Esophagus squamous epithelium (tissue), 5 donors: ENCODE results near the gene MAST3. TPM values are rescaled to one million over a fixed set of nuclear protein-coding genes. Genes with fewer than 3 reads are reported as not detected.

ENCODE experiments used
- DNase-seq: peaks from one replicate; lab custom pipeline; 2025; lab: John Stamatoyannopoulos, UW
- H3K27ac ChIP-seq, 4 donors: fragments of 200-600 bp; sonication (generic); one replicate each; pipeline ENCODE4 v1.5.1; 2016 to 2019; ENCODE audit warnings: mild to moderate bottlenecking in 1 of 4
- H3K27me3 ChIP-seq, 4 donors: fragments of 200-600 bp; sonication (generic); 1 replicate in 3 of 4; 2 replicates in 1 of 4; pipeline versions ENCODE4 v1.5.1 to v1.6.0; 2017 to 2021; ENCODE audit warnings: antibody characterized with exemption in 1 of 4
- H3K36me3 ChIP-seq, 3 donors: fragments of 200-600 bp; sonication (generic); one replicate each; pipeline ENCODE4 v1.5.1; 2016 to 2019
- H3K4me1 ChIP-seq, 3 donors: fragments of 200-600 bp; sonication (generic); one replicate each; pipeline ENCODE4 v1.5.1; 2017 to 2019
- H3K4me3 ChIP-seq, 4 donors: fragments of 200-600 bp; sonication (generic); 1 replicate in 3 of 4; 2 replicates in 1 of 4; pipeline ENCODE4 v1.5.1; 2016 to 2019; ENCODE audit warnings: mild to moderate bottlenecking in 2 of 4, moderate library complexity in 1 of 4
- H3K9me3 ChIP-seq, 3 donors: fragments of 200-600 bp; sonication (generic); one replicate each; pipeline ENCODE4 v1.5.1; 2016 to 2019
- POLR2A ChIP-seq, 4 donors: fragments of 450-650 bp; IDR thresholded peaks; one replicate each; pipeline ENCODE4 v1.6.1; 2017; ENCODE audit warnings: antibody characterized with exemption in 4 of 4, mild to moderate bottlenecking in 4 of 4, moderate library complexity in 3 of 4
- WGBS, 2 donors: methylation state at CpG; one replicate each; pipeline ENCODE4 v1.1.5; 2018; 5-methylcytosine and 5-hydroxymethylcytosine counted together
- intact Hi-C: fragments of 100-400 bp; cut with DNase I; formaldehyde crosslinking; loops from one replicate; pipeline ENCODE4 v1.15.0; 2022
- total RNA-seq, 4 donors: library from RNA; depleted of rRNA; stranded (reverse); fragments of >200 nt; gene quantifications; one replicate each; pipeline ENCODE4 v1.1.0, GENCODE V29; 2016
- TF ChIP-seq, protein P1 (sequence below), 6 experiments: fragments of 450-650 bp in 4 of 6; fragments of 200-600 bp in 2 of 6; sonication (generic) in 2 of 6; IDR thresholded peaks; one replicate each; pipeline ENCODE4 v1.5.1; 2016 to 2019; ENCODE audit warnings: antibody characterized with exemption in 6 of 6, mild to moderate bottlenecking in 4 of 6, moderate library complexity in 4 of 6
- donor health status: DM: yes; HTN: yes; CAD: no.

Gene MAST3
- total RNA-seq, 4 donors from 2014 or later: 2.3 to 4.8 (median 4.1) TPM

DNA sequence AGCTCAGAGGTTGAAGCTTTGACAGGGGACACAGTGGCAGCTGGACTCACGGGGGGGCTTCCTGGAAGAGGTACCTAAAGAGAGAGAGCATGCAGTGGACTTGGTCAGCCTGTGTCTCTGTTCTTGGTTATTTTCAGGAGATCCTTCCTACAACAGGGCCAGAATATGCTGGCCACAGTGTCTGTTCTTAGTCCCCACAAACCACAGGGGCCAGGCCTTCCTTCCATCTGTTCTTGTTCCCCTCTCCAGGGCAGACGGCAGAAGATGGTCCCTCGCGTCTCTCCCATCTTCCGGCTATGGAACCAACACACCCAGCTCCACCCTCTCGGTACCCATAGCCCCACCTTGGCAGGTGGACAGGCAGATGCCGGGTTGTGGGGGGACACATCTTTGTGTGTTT is 24.8 kb downstream of the MAST3 start:
- DNase-seq: no peak
- TF ChIP-seq POLR2A (IDR thresholded peaks at IDR 0.05): no peak
- TF ChIP-seq, protein P1, sequence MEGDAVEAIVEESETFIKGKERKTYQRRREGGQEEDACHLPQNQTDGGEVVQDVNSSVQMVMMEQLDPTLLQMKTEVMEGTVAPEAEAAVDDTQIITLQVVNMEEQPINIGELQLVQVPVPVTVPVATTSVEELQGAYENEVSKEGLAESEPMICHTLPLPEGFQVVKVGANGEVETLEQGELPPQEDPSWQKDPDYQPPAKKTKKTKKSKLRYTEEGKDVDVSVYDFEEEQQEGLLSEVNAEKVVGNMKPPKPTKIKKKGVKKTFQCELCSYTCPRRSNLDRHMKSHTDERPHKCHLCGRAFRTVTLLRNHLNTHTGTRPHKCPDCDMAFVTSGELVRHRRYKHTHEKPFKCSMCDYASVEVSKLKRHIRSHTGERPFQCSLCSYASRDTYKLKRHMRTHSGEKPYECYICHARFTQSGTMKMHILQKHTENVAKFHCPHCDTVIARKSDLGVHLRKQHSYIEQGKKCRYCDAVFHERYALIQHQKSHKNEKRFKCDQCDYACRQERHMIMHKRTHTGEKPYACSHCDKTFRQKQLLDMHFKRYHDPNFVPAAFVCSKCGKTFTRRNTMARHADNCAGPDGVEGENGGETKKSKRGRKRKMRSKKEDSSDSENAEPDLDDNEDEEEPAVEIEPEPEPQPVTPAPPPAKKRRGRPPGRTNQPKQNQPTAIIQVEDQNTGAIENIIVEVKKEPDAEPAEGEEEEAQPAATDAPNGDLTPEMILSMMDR (IDR thresholded peaks at IDR 0.05): no peak
- peaks cover 0 to 55% (median 0%) of the 10 kb centered on the region in 3 donors for H3K36me3 ChIP-seq
- intact Hi-C loops: no loop called here
- H3K9me3 ChIP-seq: no peaks in the 10 kb centered on the region
- peak overlapping the region in 1 of 4 donors; percentile 56 for H3K27ac ChIP-seq
- H3K4me3 ChIP-seq: no peak overlapping the region
- no peaks in the 10 kb centered on the region for H3K27me3 ChIP-seq
- H3K4me1 ChIP-seq: peaks cover 14 to 31% (median 18%) of the 10 kb centered on the region in 3 donors
- WGBS, 2 donors: 92 to 97% methylated on average over 2 to 6 of the region's 7 CpGs

GRCh38 chr19:18122860-18123795 is 25.6 kb downstream of the MAST3 start:
- DNase-seq: no peak
- H3K4me3 ChIP-seq: no peak overlapping the region
- WGBS, 2 donors: 64 to 82% methylated on average over 14 to 20 of the region's 27 CpGs
- H3K27me3 ChIP-seq: no peaks in the 10 kb centered on the region
- intact Hi-C loops: no loop called here
- H3K36me3 ChIP-seq: peaks cover 0 to 62% (median 0%) of the 10 kb centered on the region in 3 donors
- TF ChIP-seq, protein P1 (IDR thresholded peaks at IDR 0.05): no peak
- no peak for TF ChIP-seq POLR2A (IDR thresholded peaks at IDR 0.05)
- peak overlapping the region in 2 of 4 donors; percentile 56 to 61 for H3K27ac ChIP-seq
- H3K9me3 ChIP-seq: no peaks in the 10 kb centered on the region
- H3K4me1 ChIP-seq: peaks cover 12 to 26% (median 14%) of the 10 kb centered on the region in 3 donors

DNA sequence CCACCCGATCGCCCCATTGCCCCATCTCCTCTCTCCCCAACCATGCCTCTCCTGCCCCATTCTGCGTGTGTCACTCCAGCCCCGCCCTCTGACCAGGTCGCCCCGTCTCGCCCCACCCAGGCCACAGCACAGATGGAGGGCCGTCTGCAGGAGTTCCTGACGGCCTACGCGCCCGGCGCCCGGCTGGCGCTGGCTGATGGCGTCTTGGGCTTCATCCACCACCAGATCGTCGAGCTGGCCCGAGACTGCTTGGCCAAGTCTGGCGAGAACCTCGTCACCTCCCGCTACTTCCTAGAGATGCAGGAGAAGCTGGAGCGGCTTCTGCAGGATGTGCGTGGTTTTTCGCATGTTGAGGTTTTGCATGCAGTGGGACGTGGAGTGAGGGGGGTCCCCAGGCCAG is 26.2 kb downstream of the MAST3 start:
- TF ChIP-seq POLR2A (IDR thresholded peaks at IDR 0.05): no peak
- TF ChIP-seq, protein P1 (IDR thresholded peaks at IDR 0.05): no peak
- Histone ChIP-seq H3K4me1 (peaks cover 6 to 19% (median 7%) of the 10 kb centered on the region in 3 donors), H3K9me3 (no peaks in the 10 kb centered on the region), H3K27me3 (no peaks in the 10 kb centered on the region), H3K36me3 (peaks cover 0 to 69% (median 0%) of the 10 kb centered on the region in 3 donors), H3K27ac (peak overlapping the region in 2 of 4 donors; percentile 56 to 61), H3K4me3 (no peak overlapping the region)
- no peak for DNase-seq
- 77 to 94% methylated on average over 6 to 10 of the region's 26 CpGs for WGBS, 2 donors
- intact Hi-C loops: no loop called here

DNA sequence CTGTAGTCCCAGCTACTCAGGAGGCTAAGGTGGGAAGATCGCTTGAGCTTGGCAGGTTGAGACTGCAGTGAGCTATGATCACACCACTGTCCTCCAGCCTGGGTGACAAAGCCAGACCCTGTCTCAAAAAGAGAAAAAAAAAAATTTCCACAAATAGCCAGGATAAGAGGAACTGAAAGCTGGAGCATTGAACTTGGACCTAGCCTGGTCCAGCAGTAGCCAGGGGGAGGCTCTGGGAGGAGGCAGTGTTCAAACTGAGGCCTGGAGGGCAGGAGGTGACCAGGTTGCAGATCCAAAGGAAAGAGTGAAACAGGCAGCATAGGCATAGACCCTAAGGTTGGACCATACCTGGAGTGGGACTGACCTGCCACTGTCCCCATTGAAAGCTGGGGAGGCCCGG is 28.5 kb downstream of the MAST3 start:
- peaks cover 0 to 3% (median 0%) of the 10 kb centered on the region in 3 donors for H3K4me1 ChIP-seq
- H3K27ac ChIP-seq: no peak overlapping the region
- intact Hi-C loops: no loop called here
- 82 to 96% methylated on average over 2 of the region's 2 CpGs for WGBS, 2 donors
- H3K36me3 ChIP-seq: peaks cover 0 to 92% (median 10%) of the 10 kb centered on the region in 3 donors
- H3K9me3 ChIP-seq: no peaks in the 10 kb centered on the region
- no peak overlapping the region for H3K4me3 ChIP-seq
- H3K27me3 ChIP-seq: no peaks in the 10 kb centered on the region
- TF ChIP-seq POLR2A (IDR thresholded peaks at IDR 0.05): no peak
- TF ChIP-seq, protein P1 (IDR thresholded peaks at IDR 0.05): no peak
- no peak for DNase-seq

- intact Hi-C loops: no loop called here
- WGBS, 2 donors: 65% methylated on average over 2 of the region's 3 CpGs; no CpG with 5 or more reads in 1 of the 2 donors
- no peak for TF ChIP-seq POLR2A (IDR thresholded peaks at IDR 0.05)
- TF ChIP-seq, protein P1 (IDR thresholded peaks at IDR 0.05): no peak
- Histone ChIP-seq H3K27me3 (no peaks in the 10 kb centered on the region), H3K27ac (no peak overlapping the region), H3K4me3 (no peak overlapping the region), H3K9me3 (no peaks in the 10 kb centered on the region), H3K36me3 (peaks cover 0 to 96% (median 24%) of the 10 kb centered on the region in 3 donors), H3K4me1 (no peaks in the 10 kb centered on the region)
- no peak for DNase-seq
Measured at GRCh38 chr19:18128044-18128443, 30.5 kb downstream of the MAST3 start.
